Measurements from ENCODE around the gene ALG3. TPM values are rescaled to one million over a fixed set of nuclear protein-coding genes. Genes with fewer than 3 reads are reported as not detected.
A peak's percentile ranks its signal among the peaks of the same experiment; 100 is the strongest.
"Not testable (repeated sequence)": the region's sequence is repeated elsewhere in the genome, so short reads cannot be mapped to it uniquely, and the experiment has no call there.

Gene ALG3
- total and polyA plus RNA-seq, 11 donors, result 10.9 to 68.1 (median 17.0) TPM

- TF ChIP-seq POLR2A (IDR thresholded peaks at IDR 0.05), result no peak
- no peak for TF ChIP-seq CTCF (IDR thresholded peaks at IDR 0.05)
- intact Hi-C loops (cut with DNase I), result no loop called here
- Histone ChIP-seq H3K4me3 (peak within 1 kb of the TSS in 3 of 12 donors; percentile 6 to 39 (median 28)), H3K4me1 (peaks cover 0 to 9% (median 0%) of the 10 kb centered on the region in 12 donors), H3K27ac (no peak within 1 kb of the TSS), H3K27me3 (peaks cover 7 to 43% (median 13%) of the 10 kb centered on the region in 9 donors), H3K36me3 (no peaks in the 10 kb centered on the region), H3K9me3 (no peaks in the 10 kb centered on the region)
- peak in 2 of 4 donors; percentile 41 to 68 for ATAC-seq
- WGBS, 4 donors, result 8 to 20% (median 12%) methylated on average over 26 to 65 of the region's 65 CpGs
- DNase-seq, result no peak
Measured at GRCh38 chr3:184275961-184276910, 27.5 kb upstream of the ALG3 start, which contains the start of gene ECE2. Gene ECE2 (plus strand): TSS chr3:184276022. CDS start chr3:184276154, 132 bp downstream.

- no peak for DNase-seq
- ATAC-seq, result peak in 1 of 4 donors; percentile 12
- intact Hi-C loops (cut with DNase I), result no loop called here
- 67 to 72% (median 70%) methylated on average over 12 of the region's 12 CpGs for WGBS, 4 donors
- no peaks in the 10 kb centered on the region for H3K36me3 ChIP-seq
- no peaks in the 10 kb centered on the region for H3K9me3 ChIP-seq
- H3K27me3 ChIP-seq, result peaks cover 7 to 44% (median 13%) of the 10 kb centered on the region in 9 donors
- TF ChIP-seq CTCF (IDR thresholded peaks at IDR 0.05) (no peak), POLR2A (IDR thresholded peaks at IDR 0.05) (no peak)
- no peak overlapping the region for H3K27ac ChIP-seq
- peaks cover 0 to 9% (median 0%) of the 10 kb centered on the region in 12 donors for H3K4me1 ChIP-seq
- no peak overlapping the region for H3K4me3 ChIP-seq
Measured at GRCh38 chr3:184275381-184275701, 26.6 kb upstream of the ALG3 start.

- peaks cover 9 to 55% (median 13%) of the 10 kb centered on the region in 9 donors for H3K27me3 ChIP-seq
- ATAC-seq (no peak), DNase-seq (no peak)
- 22 to 49% (median 31%) methylated on average over 1 of the region's 1 CpG for WGBS, 4 donors
- H3K27ac ChIP-seq, result no peak overlapping the region
- H3K36me3 ChIP-seq, result no peaks in the 10 kb centered on the region
- no peaks in the 10 kb centered on the region for H3K9me3 ChIP-seq
- H3K4me3 ChIP-seq, result no peak overlapping the region
- intact Hi-C loops (cut with DNase I), result no loop called here
- TF ChIP-seq POLR2A (IDR thresholded peaks at IDR 0.05), result no peak
- no peak for TF ChIP-seq CTCF (IDR thresholded peaks at IDR 0.05)
- H3K4me1 ChIP-seq, result peaks cover 0 to 9% (median 0%) of the 10 kb centered on the region in 12 donors
Measured at GRCh38 chr3:184272269-184272668, 23.5 kb upstream of the ALG3 start.

- H3K36me3 ChIP-seq, DNase-seq, H3K27ac ChIP-seq, ATAC-seq, H3K4me1 ChIP-seq, H3K9me3 ChIP-seq, H3K4me3 ChIP-seq: not testable (repeated sequence)
- peaks cover 10 to 61% (median 31%) of the 10 kb centered on the region in 9 donors for H3K27me3 ChIP-seq
- WGBS, 4 donors, result 85 to 92% (median 87%) methylated on average over 1 of the region's 1 CpG
- intact Hi-C loops (cut with DNase I), result loop anchor here in 1 of 10 donors (10.0 kb wide), 1 partner anchor 222 kb away; no protein-coding TSS in a partner anchor
Measured at GRCh38 chr3:184267249-184267648, 18.5 kb upstream of the ALG3 start.
